Liver (tissue), 3 donors: ENCODE results near the gene DGKE.

Source experiments
- CTCF ChIP-seq: fragments of 150-350 bp; IDR thresholded peaks from 2 replicates; pipeline ENCODE4 v1.5.1; 2017; ENCODE audit warnings: improper control_type of control experiment, low read depth, low read length; ENCODE audit not compliant: missing input control
- SP1 ChIP-seq: IDR thresholded peaks from 2 replicates; pipeline ENCODE4 v1.6.1; 2018; ENCODE audit warnings: antibody characterized with exemption, mild to moderate bottlenecking
- TAF1 ChIP-seq: conservative IDR thresholded peaks from 2 replicates; pipeline ENCODE4 v1.6.1; 2016; ENCODE audit warnings: antibody characterized with exemption, mild to moderate bottlenecking
- YY1 ChIP-seq: IDR thresholded peaks from 2 replicates; pipeline ENCODE4 v1.6.1; 2016; ENCODE audit warnings: antibody characterized with exemption, mild to moderate bottlenecking
- donor health status: healthy.
- donor health status: healthy.

- no peak for TF ChIP-seq CTCF
- TF ChIP-seq YY1 = no peak
- TF ChIP-seq TAF1 = no peak
- no peak for TF ChIP-seq SP1
These were observed 27.0 kb upstream of the DGKE start for GRCh38 chr17:56806949-56807348.
